ENCODE results near the gene CHID1.

The CHID1 gene

GRCh38 chr11:923691-924405 lies 13.2 kb upstream of the CHID1 start:
- Mint-ChIP-seq H3K4me3 (peak overlapping the region; percentile 13), H3K4me1 (peaks cover 24% of the 10 kb centered on the region), H3K36me3 (peaks cover 14% of the 10 kb centered on the region), H3K27ac (peak overlapping the region; percentile 43), H3K9me3 (no peaks in the 10 kb centered on the region)
- DNase-seq (ENCODE audit: low spot score in 2 of 2) (no peak), ATAC-seq (no peak)

GRCh38 chr11:921921-922678 lies 11.5 kb upstream of the CHID1 start:
- peaks cover 9% of the 10 kb centered on the region for H3K4me1 Mint-ChIP-seq
- peaks cover 3% of the 10 kb centered on the region for H3K36me3 Mint-ChIP-seq
- H3K27ac Mint-ChIP-seq = no peak overlapping the region
- no peak overlapping the region for H3K4me3 Mint-ChIP-seq
- no peak for ATAC-seq
- no peaks in the 10 kb centered on the region for H3K9me3 Mint-ChIP-seq
- DNase-seq (ENCODE audit: low spot score in 2 of 2) = no peak

DNA sequence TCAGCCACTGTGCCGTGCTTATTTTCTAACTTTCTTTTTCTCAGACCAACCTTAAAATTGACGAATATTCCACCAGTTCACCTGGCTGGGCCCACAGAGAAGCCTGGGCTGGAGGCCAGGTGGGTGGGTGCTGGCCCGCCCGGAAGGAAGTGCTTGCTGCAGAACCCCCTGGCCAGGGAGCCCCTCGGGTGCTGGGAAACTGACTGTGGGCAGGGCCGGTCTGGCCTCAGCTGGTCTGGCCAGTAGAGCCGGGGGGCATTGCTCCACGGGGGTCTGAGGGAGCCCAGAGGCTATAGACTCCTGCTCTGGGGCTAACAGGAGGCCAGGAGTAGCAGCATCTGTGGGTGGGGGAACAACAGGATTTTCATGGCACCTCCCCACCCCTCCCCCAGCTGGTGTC lies 6.8 kb upstream of the CHID1 start:
- H3K4me3 Mint-ChIP-seq = no peak overlapping the region
- ATAC-seq (no peak), DNase-seq (ENCODE audit: low spot score in 2 of 2) (no peak)
- H3K9me3 Mint-ChIP-seq = no peaks in the 10 kb centered on the region
- no peaks in the 10 kb centered on the region for H3K4me1 Mint-ChIP-seq
- H3K27ac Mint-ChIP-seq = no peak overlapping the region
- no peaks in the 10 kb centered on the region for H3K36me3 Mint-ChIP-seq

- peaks cover 5% of the 10 kb centered on the region for H3K36me3 Mint-ChIP-seq
- no peak overlapping the region for H3K4me3 Mint-ChIP-seq
- peaks cover 7% of the 10 kb centered on the region for H3K4me1 Mint-ChIP-seq
- DNase-seq (ENCODE audit: low spot score in 2 of 2) (no peak), ATAC-seq (no peak)
- no peaks in the 10 kb centered on the region for H3K9me3 Mint-ChIP-seq
- no peak overlapping the region for H3K27ac Mint-ChIP-seq
Observed at GRCh38 chr11:914747-915501, 4.3 kb upstream of the CHID1 start.

DNA sequence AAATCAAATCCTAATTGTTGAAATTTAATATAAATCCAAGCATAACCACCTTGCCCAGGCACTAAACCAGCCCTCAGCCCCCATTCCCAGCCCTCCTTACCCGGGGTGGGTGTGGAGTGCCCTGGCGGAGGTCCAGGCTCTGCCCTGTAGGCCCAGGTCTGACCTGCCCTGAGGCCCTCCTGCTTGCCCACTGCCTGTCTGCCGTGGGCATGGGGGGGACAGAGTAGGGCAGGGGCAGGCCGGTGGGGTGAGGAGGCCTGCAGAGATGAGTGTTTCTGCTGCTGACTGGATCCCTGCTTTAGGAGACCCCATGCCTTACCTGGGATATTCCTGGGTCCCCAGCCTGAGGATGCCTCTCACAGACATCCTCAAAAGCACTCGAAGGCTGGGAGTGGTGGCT lies 3.6 kb upstream of the CHID1 start:
- no peak for DNase-seq (ENCODE audit: low spot score in 2 of 2)
- peaks cover 5% of the 10 kb centered on the region for H3K36me3 Mint-ChIP-seq
- H3K9me3 Mint-ChIP-seq = no peaks in the 10 kb centered on the region
- H3K27ac Mint-ChIP-seq = no peak overlapping the region
- ATAC-seq = no peak
- H3K4me1 Mint-ChIP-seq = peaks cover 13% of the 10 kb centered on the region
- no peak overlapping the region for H3K4me3 Mint-ChIP-seq

GRCh38 chr11:913043-913442 lies 2.4 kb upstream of the CHID1 start:
- H3K9me3 Mint-ChIP-seq = no peaks in the 10 kb centered on the region
- H3K4me1 Mint-ChIP-seq = peaks cover 24% of the 10 kb centered on the region
- peaks cover 5% of the 10 kb centered on the region for H3K36me3 Mint-ChIP-seq
- no peak overlapping the region for H3K4me3 Mint-ChIP-seq
- DNase-seq (ENCODE audit: low spot score in 2 of 2) = no peak
- no peak for ATAC-seq
- H3K27ac Mint-ChIP-seq = no peak overlapping the region

DNA sequence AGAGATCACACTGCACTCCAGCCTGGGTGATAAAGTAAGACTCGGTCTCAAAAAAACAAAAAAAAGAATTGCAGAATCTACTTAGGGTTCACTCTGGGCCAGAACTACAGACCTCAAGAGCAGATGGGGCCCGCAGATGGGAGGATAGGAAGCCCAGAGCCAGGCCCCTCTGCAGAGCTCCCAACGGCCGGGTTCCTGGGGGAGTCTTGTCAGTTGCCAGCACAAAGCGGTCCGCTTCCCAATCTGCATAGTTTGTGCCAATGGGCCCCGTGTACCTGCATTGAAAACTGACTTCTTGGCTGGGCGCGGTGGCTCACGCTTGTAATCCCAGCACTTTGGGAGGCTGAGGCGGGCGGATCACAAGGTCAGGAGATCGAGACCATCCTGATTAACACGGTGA lies 1.7 kb upstream of the CHID1 start:
- Mint-ChIP-seq H3K36me3 (peaks cover 5% of the 10 kb centered on the region), H3K4me3 (peak overlapping the region; percentile 93), H3K4me1 (peaks cover 30% of the 10 kb centered on the region), H3K9me3 (no peaks in the 10 kb centered on the region), H3K27ac (no peak overlapping the region)
- DNase-seq (ENCODE audit: low spot score in 2 of 2) (no peak), ATAC-seq (no peak)

GRCh38 chr11:911890-912219 lies 1.2 kb upstream of the CHID1 start:
- Mint-ChIP-seq H3K9me3 (no peaks in the 10 kb centered on the region), H3K4me3 (peak overlapping the region; percentile 93)

DNA sequence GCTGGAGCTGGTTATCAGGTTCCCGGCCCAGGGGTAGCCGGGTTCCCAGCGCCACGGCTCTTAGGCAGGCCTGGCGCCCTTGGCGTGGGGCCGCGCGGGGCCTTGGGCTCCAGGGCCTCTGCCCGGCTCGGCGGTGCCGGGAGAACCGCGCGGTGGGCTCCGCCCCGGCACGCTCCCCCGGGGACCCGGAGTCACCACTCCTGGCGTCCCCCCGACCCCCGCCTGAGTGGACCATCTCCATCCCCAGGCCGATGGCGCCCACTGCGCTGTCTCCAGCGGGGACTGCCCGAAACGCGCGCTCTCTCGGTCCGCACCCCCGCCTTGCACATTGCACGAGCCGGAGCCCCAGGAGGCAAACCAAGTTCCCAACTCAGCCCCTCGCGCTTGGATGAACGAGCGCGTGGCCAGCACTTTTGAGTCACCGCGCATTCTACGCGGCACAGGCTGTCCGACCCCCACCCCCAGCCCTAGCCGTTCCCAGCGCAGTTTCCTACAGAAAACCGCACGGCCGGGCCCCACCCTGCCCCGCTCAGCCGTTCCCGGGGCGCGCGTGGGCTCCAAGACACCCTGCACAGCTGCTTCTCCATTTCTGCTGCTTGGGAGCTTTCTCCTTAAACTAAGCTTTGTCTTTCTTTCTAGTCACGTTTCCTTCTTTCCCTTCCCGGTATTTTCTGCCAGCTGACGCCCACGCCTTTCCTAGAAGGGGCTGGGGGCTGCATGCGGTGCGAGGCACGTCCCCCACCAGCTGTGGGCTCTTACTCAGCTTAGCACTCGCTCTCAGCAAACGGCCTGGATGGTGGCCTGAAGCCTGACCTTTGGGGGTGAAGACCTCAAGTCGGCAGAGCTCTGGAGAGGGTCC lies 650 bp upstream of the CHID1 start:
- Mint-ChIP-seq H3K4me3 (peak overlapping the region; percentile 93), H3K36me3 (peaks cover 8% of the 10 kb centered on the region), H3K9me3 (no peaks in the 10 kb centered on the region), H3K27ac (peak overlapping the region; percentile 92), H3K4me1 (peaks cover 30% of the 10 kb centered on the region)
- ATAC-seq (peak; percentile 56), DNase-seq (ENCODE audit: low spot score in 2 of 2) (peak; percentile 44 to 83)

More at GRCh38 chr11:911890-912219, 1.2 kb upstream of the CHID1 start:
- peak overlapping the region; percentile 92 for H3K27ac Mint-ChIP-seq
- peaks cover 30% of the 10 kb centered on the region for H3K4me1 Mint-ChIP-seq
- no peak for ATAC-seq
- peaks cover 5% of the 10 kb centered on the region for H3K36me3 Mint-ChIP-seq
- no peak for DNase-seq (ENCODE audit: low spot score in 2 of 2)

- H3K27ac Mint-ChIP-seq = peak overlapping the region; percentile 74
- ATAC-seq (peak; percentile 52), DNase-seq (ENCODE audit: low spot score in 2 of 2) (no peak)
- peak overlapping the region; percentile 93 for H3K4me3 Mint-ChIP-seq
- no peaks in the 10 kb centered on the region for H3K9me3 Mint-ChIP-seq
- H3K4me1 Mint-ChIP-seq = peaks cover 30% of the 10 kb centered on the region
- peaks cover 18% of the 10 kb centered on the region for H3K36me3 Mint-ChIP-seq
Observed at GRCh38 chr11:910044-910588, 494 bp downstream of the CHID1 start.

DNA sequence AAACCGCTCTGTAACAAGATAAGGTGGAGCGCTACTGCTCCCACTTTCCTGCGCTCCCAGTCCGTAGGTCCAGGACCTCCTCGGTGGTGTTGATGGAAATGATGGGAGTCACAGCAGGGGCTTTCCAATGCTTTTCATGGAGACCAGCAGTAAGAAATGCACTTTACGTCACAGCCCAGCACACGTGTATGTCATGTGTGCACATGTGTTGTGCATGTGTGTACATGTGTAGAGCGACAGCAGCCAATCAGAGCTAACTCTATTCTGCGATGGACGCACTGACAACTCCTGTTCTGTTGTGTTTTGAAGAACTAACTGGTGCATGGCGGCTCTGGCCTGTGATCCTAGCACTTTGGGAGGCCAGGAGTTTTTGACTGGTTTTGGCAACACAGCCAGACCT lies 1.2 kb downstream of the CHID1 start:
- Mint-ChIP-seq H3K4me1 (peaks cover 33% of the 10 kb centered on the region), H3K9me3 (no peaks in the 10 kb centered on the region), H3K4me3 (peak overlapping the region; percentile 93), H3K36me3 (peaks cover 18% of the 10 kb centered on the region), H3K27ac (no peak overlapping the region)
- ATAC-seq (no peak), DNase-seq (ENCODE audit: low spot score in 2 of 2) (no peak)

DNA sequence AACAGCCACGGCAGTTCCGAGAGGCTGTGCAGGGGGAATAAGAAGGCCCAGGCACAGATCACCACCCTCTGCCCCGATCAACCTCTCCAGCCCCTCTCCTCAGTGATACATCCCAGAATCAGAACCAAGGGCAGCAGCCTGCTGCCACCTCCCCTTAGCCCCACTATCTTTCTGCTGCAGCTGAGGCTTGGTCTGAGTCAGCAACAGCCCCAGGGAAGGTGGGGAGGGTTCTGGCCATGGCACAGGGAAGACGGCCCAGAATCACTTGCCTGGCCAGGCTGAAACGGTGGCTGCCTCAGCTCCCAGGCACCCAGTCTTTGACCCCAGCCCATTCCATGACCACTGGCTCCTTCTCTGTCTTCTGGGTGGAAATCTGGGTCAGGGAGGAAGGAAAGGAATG lies 2.3 kb downstream of the CHID1 start:
- no peak for ATAC-seq
- DNase-seq (ENCODE audit: low spot score in 2 of 2) = no peak
- Mint-ChIP-seq H3K4me3 (no peak overlapping the region), H3K9me3 (no peaks in the 10 kb centered on the region), H3K36me3 (peaks cover 28% of the 10 kb centered on the region), H3K4me1 (peaks cover 40% of the 10 kb centered on the region), H3K27ac (no peak overlapping the region)

DNA sequence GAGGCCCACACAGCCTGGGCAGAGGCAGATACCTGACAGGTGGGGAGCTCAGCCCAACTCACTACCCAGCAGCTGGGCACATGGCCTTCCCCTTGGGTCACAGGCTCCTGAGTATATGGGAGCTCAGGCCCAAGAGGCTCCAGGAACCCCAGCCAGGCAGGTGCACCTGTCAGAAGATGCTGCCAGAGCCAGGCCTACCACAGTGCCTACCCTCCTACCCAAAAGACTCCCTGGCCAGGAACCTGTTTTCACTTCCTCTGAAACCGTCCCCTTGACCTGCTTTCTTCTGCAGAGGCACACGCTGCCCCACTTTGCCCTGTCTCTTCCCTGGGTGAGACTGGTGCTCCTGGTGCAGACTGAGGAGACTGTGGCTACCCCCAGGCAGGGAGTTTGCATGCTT lies 2.9 kb downstream of the CHID1 start:
- H3K9me3 Mint-ChIP-seq = no peaks in the 10 kb centered on the region
- DNase-seq (ENCODE audit: low spot score in 2 of 2) (no peak), ATAC-seq (no peak)
- no peak overlapping the region for H3K27ac Mint-ChIP-seq
- no peak overlapping the region for H3K4me3 Mint-ChIP-seq
- H3K36me3 Mint-ChIP-seq = peaks cover 34% of the 10 kb centered on the region
- peaks cover 40% of the 10 kb centered on the region for H3K4me1 Mint-ChIP-seq

- no peak overlapping the region for H3K4me3 Mint-ChIP-seq
- ATAC-seq = no peak
Observed at GRCh38 chr11:905952-906351, 4.7 kb downstream of the CHID1 start.

DNA sequence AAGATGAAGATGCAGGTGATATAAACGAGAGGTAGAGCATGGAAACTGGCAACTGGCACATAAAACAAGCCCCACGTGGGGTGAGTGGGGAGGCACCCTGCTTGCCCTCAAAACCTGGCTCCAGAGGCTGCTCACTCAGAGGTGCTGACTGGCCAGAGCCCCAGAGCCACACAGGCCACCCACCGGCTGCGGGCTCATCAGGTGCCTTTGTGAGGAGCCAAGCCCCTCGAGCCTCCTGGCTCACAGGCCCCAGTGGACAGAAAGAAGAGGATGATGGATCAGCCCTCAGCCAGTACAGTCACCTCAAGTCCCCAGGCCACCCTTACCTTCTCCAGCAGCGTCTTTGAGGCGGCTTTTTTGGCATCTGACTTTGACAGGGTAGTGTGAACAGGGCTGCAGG lies 6.2 kb downstream of the CHID1 start:
- Mint-ChIP-seq H3K27ac (peak overlapping the region; percentile 78), H3K9me3 (no peaks in the 10 kb centered on the region), H3K4me3 (no peak overlapping the region), H3K4me1 (peaks cover 36% of the 10 kb centered on the region), H3K36me3 (peaks cover 43% of the 10 kb centered on the region)
- DNase-seq (ENCODE audit: low spot score in 2 of 2) (no peak), ATAC-seq (no peak)

More at GRCh38 chr11:905952-906351, 4.7 kb downstream of the CHID1 start:
- DNase-seq (ENCODE audit: low spot score in 2 of 2) = no peak
- Mint-ChIP-seq H3K27ac (no peak overlapping the region), H3K9me3 (no peaks in the 10 kb centered on the region), H3K4me1 (peaks cover 40% of the 10 kb centered on the region), H3K36me3 (peaks cover 43% of the 10 kb centered on the region)

Measured in stimulated activated effector memory CD8-positive, alpha-beta T cell treated with anti-CD3 and anti-CD28 coated beads, Interleukin-12 subunit alpha, Interleukin-12 subunit beta, amount 100 ng/mL, for 72 hours (primary cell).